HG03060 (cell line): ENCODE data around the gene EED.
"Not testable (repeated sequence)": the region's sequence is repeated elsewhere in the genome, so short reads cannot be mapped to it uniquely, and the experiment has no call there.

Experiments used
- ATAC-seq: cut with Tn5 transposase; IDR thresholded peaks from one replicate; pipeline ENCODE4 v1.9.1; 2021; ENCODE audit warnings: low read depth, moderate number of reproducible peaks; ENCODE audit not compliant: unreplicated experiment

EED gene

GRCh38 chr11:86288776-86289507 is 44.4 kb downstream of the EED start:
- no peak for ATAC-seq

DNA sequence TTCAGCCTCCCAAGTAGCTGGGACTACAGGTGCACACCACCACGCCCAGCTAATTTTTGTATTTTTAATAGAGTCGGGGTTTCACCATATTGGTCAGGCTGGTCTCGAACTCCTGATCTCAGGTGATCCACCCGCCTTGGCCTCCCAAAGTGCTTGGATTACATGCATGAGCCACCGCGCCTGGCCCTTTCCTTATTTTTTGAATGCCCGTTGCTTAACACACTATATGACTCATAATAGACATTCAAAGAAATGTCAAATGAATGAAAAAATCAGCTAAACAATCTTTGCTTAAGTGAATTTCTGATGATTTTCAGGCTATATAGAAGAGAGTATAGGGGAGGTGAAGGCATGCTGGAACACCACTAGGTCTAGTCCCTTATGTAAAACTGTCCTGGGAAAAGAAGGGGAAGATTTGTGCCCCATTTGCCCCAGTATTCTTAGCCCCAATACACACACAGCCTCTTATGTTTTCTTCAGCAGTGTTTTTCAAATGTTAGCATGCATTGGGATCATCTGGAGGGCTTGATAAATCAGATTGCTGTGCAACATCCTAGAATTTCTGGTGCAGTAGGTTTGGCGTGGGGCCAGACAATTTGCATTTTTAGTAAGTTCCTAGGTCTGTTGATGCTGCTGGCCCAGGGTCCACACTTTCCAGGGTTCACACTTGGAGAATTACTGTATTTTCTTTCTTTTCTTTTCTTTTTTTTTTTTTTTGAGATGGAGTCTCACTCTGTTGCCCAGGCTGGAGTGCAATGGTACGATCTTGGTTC is 45.1 kb downstream of the EED start:
- not testable (repeated sequence) for ATAC-seq

DNA sequence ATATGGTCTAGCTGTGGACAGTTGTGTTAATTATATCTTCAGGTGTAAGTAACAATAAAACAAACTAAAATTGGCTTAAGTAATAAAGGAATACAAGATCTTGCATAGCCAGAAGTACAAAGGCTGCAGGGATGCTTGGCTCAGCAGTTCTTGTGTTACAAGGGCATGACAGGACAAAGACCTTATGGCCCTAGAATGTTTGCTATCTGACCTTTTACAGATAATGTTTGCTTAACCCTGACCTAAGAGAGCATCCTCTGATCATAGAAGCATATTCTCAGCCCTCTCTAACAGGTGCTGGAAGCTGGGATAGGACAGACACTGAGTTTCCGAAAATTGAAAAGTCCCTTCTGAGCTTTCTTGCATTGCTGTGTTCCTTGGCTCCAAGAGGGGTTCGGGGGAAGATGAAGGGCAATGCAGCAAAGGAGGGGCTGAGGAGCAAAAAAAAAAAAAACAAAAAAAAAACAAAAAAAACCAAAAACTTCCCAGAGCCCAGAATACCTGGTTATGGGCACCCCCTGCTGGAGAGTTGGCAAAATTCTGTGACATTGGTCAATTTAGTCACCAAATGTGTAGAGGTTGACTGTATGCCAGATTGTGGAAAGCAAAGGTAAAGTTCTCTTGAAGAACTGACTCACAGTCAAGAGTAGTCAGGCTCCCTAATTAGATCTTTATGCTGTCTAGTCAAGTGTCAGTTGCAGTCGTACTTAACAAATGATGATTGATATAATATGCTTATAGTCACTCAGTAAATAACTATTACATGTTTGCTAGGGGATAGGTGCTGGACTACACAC is 47.1 kb downstream of the EED start:
- no peak for ATAC-seq

DNA sequence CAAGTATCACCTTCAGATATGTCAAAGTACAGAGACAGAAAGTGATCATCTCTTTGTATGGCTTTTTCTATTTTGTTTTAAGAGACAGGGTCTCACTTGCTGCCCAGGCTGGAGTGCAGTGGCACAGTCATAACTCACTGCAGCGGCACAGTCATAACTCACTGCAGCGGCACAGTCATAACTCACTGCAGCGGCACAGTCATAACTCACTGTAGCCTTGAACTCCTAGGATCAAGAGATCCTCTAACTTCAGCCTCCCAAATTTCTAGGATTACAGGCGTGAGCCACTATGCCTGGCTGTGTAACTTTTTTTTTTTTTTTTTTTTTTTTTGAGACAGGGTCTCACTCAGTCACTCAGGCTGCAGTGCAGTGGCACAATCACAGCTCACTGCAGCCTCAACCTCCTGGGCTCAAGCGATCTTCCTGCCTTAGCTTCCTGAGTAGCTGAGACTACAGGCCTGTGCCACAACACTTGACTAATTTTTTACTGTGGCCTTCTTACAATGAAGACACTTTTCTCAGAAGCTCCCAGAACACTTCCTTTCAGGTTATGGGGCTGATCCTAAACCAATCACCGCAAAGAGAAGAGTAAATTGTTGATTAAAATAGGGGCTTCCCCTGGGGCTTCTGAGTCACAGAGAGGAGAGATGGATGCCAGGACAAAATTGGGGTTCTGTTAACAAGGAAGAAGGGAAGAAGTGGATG is 48.5 kb downstream of the EED start:
- peak; percentile 37 for ATAC-seq

GRCh38 chr11:86294026-86294425 is 49.5 kb downstream of the EED start:
- ATAC-seq = no peak

DNA sequence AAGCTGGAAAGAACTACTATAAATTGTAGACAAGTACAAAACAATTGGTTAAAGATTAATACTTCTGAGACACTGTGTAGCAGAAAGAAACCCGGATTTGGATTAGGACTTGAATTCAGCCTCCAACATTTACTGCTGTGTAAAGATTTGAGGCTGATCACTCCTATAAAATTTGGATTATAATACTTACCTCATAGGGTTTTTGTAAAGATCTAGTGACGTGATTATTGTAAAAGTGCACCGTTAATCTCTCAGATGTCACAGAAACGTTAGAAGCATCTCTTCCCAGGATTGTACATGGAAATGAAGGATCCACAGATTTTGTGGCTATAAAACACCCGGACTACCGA is 57.2 kb downstream of the EED start:
- no peak for ATAC-seq

- peak; percentile 96 for ATAC-seq
These were observed 57.7 kb downstream of the EED start, which contains the start of gene HIKESHI for GRCh38 chr11:86302092-86302793. Gene HIKESHI, plus strand, starts transcription at chr11:86302240. Its CDS starts 209 bp downstream, at chr11:86302449.

GRCh38 chr11:86303257-86303656 is 58.7 kb downstream of the EED start:
- ATAC-seq = no peak

- ATAC-seq = not testable (repeated sequence)
These were observed 64.2 kb downstream of the EED start for GRCh38 chr11:86308710-86309109.

DNA sequence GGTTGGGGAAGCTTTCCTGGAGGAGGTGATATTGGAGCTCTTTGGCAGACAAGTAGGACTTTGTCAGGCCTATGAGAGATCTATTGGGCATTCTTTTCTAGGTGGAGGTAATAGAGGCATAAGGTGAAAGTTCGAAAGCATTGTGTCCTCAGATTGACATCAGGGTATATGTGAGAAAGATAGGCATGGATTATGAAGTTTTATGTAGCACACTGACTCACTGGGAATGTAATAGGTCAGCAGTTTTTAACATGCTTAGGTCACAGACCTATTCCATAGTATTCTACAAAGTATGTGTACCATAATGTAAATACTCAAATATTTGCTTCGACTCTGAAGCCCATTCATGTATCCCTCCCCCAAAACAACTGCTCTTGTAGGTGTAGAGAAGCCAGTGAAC is 69.2 kb downstream of the EED start:
- no peak for ATAC-seq

GRCh38 chr11:86314636-86315035 is 70.1 kb downstream of the EED start:
- ATAC-seq = no peak
